HG02763 (cell line): ENCODE data around the gene PVALB.

Experiments used
- ATAC-seq: cut with Tn5 transposase; IDR thresholded peaks from one replicate; pipeline ENCODE4 v1.9.1; 2021; ENCODE audit warnings: mild to moderate bottlenecking, moderate library complexity; ENCODE audit not compliant: unreplicated experiment

Gene PVALB

GRCh38 chr22:36775964-36776669, 40.7 kb downstream of the PVALB start, which contains the start of gene IFT27:
Gene IFT27, minus strand, starts transcription at chr22:36776119. Its CDS starts 412 bp downstream, at chr22:36775707.
- ATAC-seq = peak; percentile 93

- ATAC-seq = no peak
Measured at GRCh38 chr22:36775586-36775963, 41.3 kb downstream of the PVALB start.

- ATAC-seq = no peak
Measured at GRCh38 chr22:36773935-36774334, 42.9 kb downstream of the PVALB start.

GRCh38 chr22:36772451-36772850, 44.4 kb downstream of the PVALB start:
- no peak for ATAC-seq

- ATAC-seq = no peak
Measured at GRCh38 chr22:36771356-36772063, 45.3 kb downstream of the PVALB start.

GRCh38 chr22:36770513-36771231, 46.2 kb downstream of the PVALB start:
- no peak for ATAC-seq

GRCh38 chr22:36769541-36770512, 47.0 kb downstream of the PVALB start:
- ATAC-seq = no peak

- no peak for ATAC-seq
Measured at GRCh38 chr22:36768616-36769015, 48.2 kb downstream of the PVALB start.

GRCh38 chr22:36768141-36768540, 48.7 kb downstream of the PVALB start:
- ATAC-seq = no peak

- no peak for ATAC-seq
Measured at GRCh38 chr22:36767035-36767775, 49.6 kb downstream of the PVALB start.

- no peak for ATAC-seq
Measured at GRCh38 chr22:36765943-36766450, 50.8 kb downstream of the PVALB start.

GRCh38 chr22:36765131-36765942, 51.5 kb downstream of the PVALB start:
- no peak for ATAC-seq

- ATAC-seq = no peak
Measured at GRCh38 chr22:36764641-36765040, 52.2 kb downstream of the PVALB start.

- no peak for ATAC-seq
Measured at GRCh38 chr22:36764060-36764459, 52.8 kb downstream of the PVALB start.

GRCh38 chr22:36763576-36763975, 53.3 kb downstream of the PVALB start:
- ATAC-seq = no peak

- no peak for ATAC-seq
Measured at GRCh38 chr22:36762687-36763260, 54.1 kb downstream of the PVALB start.

GRCh38 chr22:36761553-36762240, 55.1 kb downstream of the PVALB start:
- no peak for ATAC-seq

- ATAC-seq = no peak
Measured at GRCh38 chr22:36760786-36761185, 56.0 kb downstream of the PVALB start.
